H1 (cell line): ENCODE data around the gene COQ8B. TPM values are rescaled to one million over a fixed set of nuclear protein-coding genes. Genes with fewer than 3 reads are reported as not detected.

Experiments used
- CTCF ChIA-PET: fragments of 300-600 bp; sonication (Branson Sonifier 250); formaldehyde crosslinking; loops from one replicate; lab custom pipeline; 2021; ENCODE audit not compliant: partially characterized antibody; lab: Charles Lee
- POLR2A ChIA-PET: fragments of 300-600 bp; sonication (Branson Sonifier 250); formaldehyde crosslinking; loops from one replicate; lab custom pipeline; 2021; ENCODE audit warnings: inconsistent platforms; ENCODE audit not compliant: partially characterized antibody; lab: Charles Lee
- DNase-seq, 2 experiments: peaks; one replicate each; pipeline versions ENCODE4 v3.0.0 to v3.0.0-alpha.2; 2010 to 2022; ENCODE audit warnings: low spot score in 2 of 2, low read depth in 1 of 2, mixed read lengths in 1 of 2
- FAIRE-seq: peaks from 2 replicates; lab custom pipeline; 2011; peaks lifted over from hg19 to GRCh38; lab: Jason Lieb, UNC
- H2AFZ ChIP-seq: 2 replicates; pipeline ENCODE4 v1.8.1; 2012; ENCODE audit warnings: low read length, inconsistent platforms
- H2AK5ac ChIP-seq: 2 replicates; pipeline ENCODE4 v1.6.1; 2013; ENCODE audit warnings: low read depth, low read length
- H2BK120ac ChIP-seq: replicated peaks from 2 replicates; pipeline ENCODE3; 2013; ENCODE audit warnings: low read depth, low read length, inconsistent platforms
- H2BK12ac ChIP-seq: 2 replicates; pipeline ENCODE4 v1.6.1; 2013; ENCODE audit warnings: low read depth, low read length
- H2BK15ac ChIP-seq: 2 replicates; pipeline ENCODE4 v1.6.1; 2013; ENCODE audit warnings: low read length
- H2BK20ac ChIP-seq: 2 replicates; pipeline ENCODE4 v1.6.1; 2013; ENCODE audit warnings: low read length
- H2BK5ac ChIP-seq: 2 replicates; pipeline ENCODE4 v1.6.1; 2013; ENCODE audit warnings: low read depth, low read length
- H3K14ac ChIP-seq: 2 replicates; pipeline ENCODE4 v1.6.1; 2013; ENCODE audit warnings: inconsistent platforms; ENCODE audit not compliant: insufficient read length
- H3K18ac ChIP-seq: 2 replicates; pipeline ENCODE4 v1.6.1; 2013; ENCODE audit warnings: low read length; ENCODE audit errors: extremely low read depth
- H3K23ac ChIP-seq: 2 replicates; pipeline ENCODE4 v1.6.1; 2013; ENCODE audit warnings: inconsistent platforms; ENCODE audit not compliant: insufficient read length
- H3K23me2 ChIP-seq: 2 replicates; pipeline ENCODE4 v1.6.1; 2013; ENCODE audit warnings: low read depth, low read length
- H3K27ac ChIP-seq: 2 replicates; pipeline ENCODE4 v1.6.1; 2011; ENCODE audit warnings: low read depth, low read length, inconsistent platforms
- H3K27me3 ChIP-seq, 4 experiments: replicated peaks in 1 of 4; 1 replicate in 1 of 4; 2 replicates in 3 of 4; pipeline versions ENCODE4 v1.6.1 to v1.8.1; 2011 to 2013; ENCODE audit warnings: low read length in 3 of 4, mild to moderate bottlenecking in 3 of 4, inconsistent platforms in 2 of 4, mixed read lengths in 2 of 4, moderate library complexity in 1 of 4; ENCODE audit not compliant: control insufficient read depth in 3 of 4, insufficient read depth in 3 of 4; ENCODE audit errors: extremely low read depth in 1 of 4
- H3K36me3 ChIP-seq, 4 experiments: 2 replicates each; pipeline versions ENCODE4 v1.6.1 to v1.8.1; 2011 to 2013; ENCODE audit warnings: mild to moderate bottlenecking in 4 of 4, low read length in 3 of 4, moderate library complexity in 2 of 4, control low read depth in 1 of 4, inconsistent platforms in 1 of 4; ENCODE audit not compliant: insufficient read depth in 4 of 4, control insufficient read depth in 2 of 4
- H3K4ac ChIP-seq: replicated peaks from 2 replicates; pipeline ENCODE3; 2013; ENCODE audit warnings: low read length, low read depth, mixed read lengths, inconsistent platforms; ENCODE audit not compliant: insufficient read length
- H3K4me1 ChIP-seq, 4 experiments: replicated peaks in 1 of 4; 1 replicate in 1 of 4; 2 replicates in 3 of 4; pipeline versions ENCODE4 v1.6.1 to v1.8.1; 2011 to 2013; ENCODE audit warnings: low read length in 3 of 4, inconsistent platforms in 2 of 4, mixed read lengths in 1 of 4; ENCODE audit not compliant: insufficient read depth in 4 of 4, control insufficient read depth in 3 of 4
- H3K4me2 ChIP-seq, 2 experiments: 2 replicates each; pipeline versions ENCODE4 v1.6.1 to v1.8.1; 2011 to 2013; ENCODE audit warnings: low read depth in 2 of 2, low read length in 2 of 2, control low read depth in 1 of 2, inconsistent platforms in 1 of 2, mild to moderate bottlenecking in 1 of 2; ENCODE audit not compliant: insufficient read depth in 1 of 2
- H3K4me3 ChIP-seq, 4 experiments: fragments of 200-600, 300-600 bp in 1 of 4; sonication (generic), shearing (Covaris generic), sonication (Bioruptor Twin) in 1 of 4; 2 replicates each; pipeline versions ENCODE4 v1.5.1 to v1.8.1; 2011 to 2016; ENCODE audit warnings: low read length in 4 of 4, low read depth in 3 of 4, control low read depth in 2 of 4, inconsistent platforms in 2 of 4, mild to moderate bottlenecking in 2 of 4, mixed read lengths in 1 of 4, moderate library complexity in 1 of 4; ENCODE audit not compliant: insufficient read depth in 2 of 4; ENCODE audit errors: extremely low read depth in 1 of 4
- H3K56ac ChIP-seq: replicated peaks from 2 replicates; pipeline ENCODE3; 2013; ENCODE audit warnings: low read depth, mild to moderate bottlenecking, mixed read lengths, low read length, inconsistent platforms; ENCODE audit not compliant: insufficient read length
- H3K79me1 ChIP-seq: 2 replicates; pipeline ENCODE4 v1.6.1; 2013; ENCODE audit warnings: low read depth, low read length, control low read depth
- H3K79me2 ChIP-seq, 2 experiments: 2 replicates each; pipeline versions ENCODE4 v1.6.1 to v1.8.1; 2012 to 2013; ENCODE audit warnings: low read length in 2 of 2, mild to moderate bottlenecking in 2 of 2, inconsistent platforms in 1 of 2; ENCODE audit not compliant: insufficient read depth in 2 of 2, control insufficient read depth in 1 of 2
- H3K9ac ChIP-seq, 4 experiments: replicated peaks in 1 of 4; 1 replicate in 1 of 4; 2 replicates in 3 of 4; pipeline versions ENCODE4 v1.6.1 to v1.8.1; 2011 to 2013; ENCODE audit warnings: low read depth in 3 of 4, low read length in 3 of 4, control low read depth in 2 of 4, mild to moderate bottlenecking in 2 of 4, moderate library complexity in 2 of 4, inconsistent platforms in 1 of 4; ENCODE audit errors: extremely low read depth in 1 of 4
- H3K9me3 ChIP-seq, 2 experiments: 2 replicates each; pipeline versions ENCODE4 v1.6.1 to v1.8.1; 2012 to 2013; ENCODE audit warnings: mild to moderate bottlenecking in 2 of 2, moderate library complexity in 2 of 2, control low read depth in 1 of 2, inconsistent platforms in 1 of 2, low read depth in 1 of 2, low read length in 1 of 2, mixed read lengths in 1 of 2; ENCODE audit not compliant: insufficient read depth in 2 of 2
- H4K20me1 ChIP-seq, 2 experiments: replicated peaks in 1 of 2; 2 replicates each; pipeline versions ENCODE3 to v1.8.1; 2011 to 2013; ENCODE audit warnings: inconsistent platforms in 2 of 2, low read length in 2 of 2, mild to moderate bottlenecking in 1 of 2; ENCODE audit not compliant: insufficient read depth in 2 of 2, control insufficient read depth in 1 of 2
- H4K5ac ChIP-seq: 2 replicates; pipeline ENCODE4 v1.6.1; 2013; ENCODE audit warnings: low read length, low read depth, mixed read lengths, inconsistent platforms; ENCODE audit not compliant: insufficient read length
- H4K8ac ChIP-seq: 2 replicates; pipeline ENCODE4 v1.8.0; 2013; ENCODE audit warnings: mild to moderate bottlenecking, moderate library complexity, low read length, inconsistent platforms; ENCODE audit not compliant: insufficient read depth; ENCODE audit errors: extremely low read depth
- H4K91ac ChIP-seq: replicated peaks from 2 replicates; pipeline ENCODE3; 2013; ENCODE audit warnings: low read length, mixed read lengths, inconsistent platforms; ENCODE audit not compliant: insufficient read length
- CHD2 ChIP-seq: IDR thresholded peaks from 2 replicates; pipeline ENCODE4 v1.6.1; 2012; ENCODE audit warnings: low read length, improper control_type of control experiment
- EZH2 ChIP-seq: fragments of 200-600 bp; sonication (generic); IDR thresholded peaks from 2 replicates; pipeline ENCODE4 v1.7.1; 2012; ENCODE audit warnings: low read depth, mild to moderate bottlenecking, moderate library complexity, low read length, inconsistent platforms; ENCODE audit not compliant: severe bottlenecking
- KDM4A ChIP-seq: IDR thresholded peaks from one replicate; pipeline ENCODE4 v1.7.1; 2012; ENCODE audit warnings: low read depth, mild to moderate bottlenecking, moderate library complexity, low read length, inconsistent platforms; ENCODE audit not compliant: severe bottlenecking
- PHF8 ChIP-seq: fragments of 200-600 bp; sonication (generic); conservative IDR thresholded peaks from 2 replicates; pipeline ENCODE4 v1.7.1; 2012; ENCODE audit warnings: low read depth, mild to moderate bottlenecking, inconsistent platforms, low read length, moderate library complexity
- RAD21 ChIP-seq, 2 experiments: IDR thresholded peaks in 1 of 2; conservative IDR thresholded peaks in 1 of 2; 2 replicates each; pipeline ENCODE4 v1.6.1; 2011; ENCODE audit warnings: low read depth in 2 of 2, low read length in 2 of 2, improper control_type of control experiment in 1 of 2, inconsistent platforms in 1 of 2, mild to moderate bottlenecking in 1 of 2, moderate library complexity in 1 of 2
- RNF2 ChIP-seq: fragments of 200-900, 300-1000 bp; sonication (generic); IDR thresholded peaks from 2 replicates; pipeline ENCODE4 v1.7.1; 2016; ENCODE audit warnings: borderline replicate concordance, low read depth, mild to moderate bottlenecking, antibody characterized with exemption, low read length; ENCODE audit not compliant: poor library complexity, severe bottlenecking; ENCODE audit errors: missing control alignments
- SP1 ChIP-seq: IDR thresholded peaks from 2 replicates; pipeline ENCODE4 v1.6.1; 2011; ENCODE audit warnings: low read depth, low read length
- SUZ12 ChIP-seq: fragments of 200-600 bp; sonication (generic); IDR thresholded peaks from 2 replicates; pipeline ENCODE4 v1.6.1; 2012; ENCODE audit warnings: mild to moderate bottlenecking, inconsistent platforms, low read length, moderate library complexity, mixed read lengths
- WGBS, 2 experiments: shearing (Covaris generic) in 1 of 2; methylation state at CpG; one replicate each; pipeline versions ENCODE4 v1.1.6 to v1.1.7; 2013 to 2015; ENCODE audit warnings: low lambda C conversion rate in 2 of 2, mixed read lengths in 2 of 2, inconsistent platforms in 1 of 2, low coverage in 1 of 2, missing lambda C conversion rate in 1 of 2; ENCODE audit not compliant: insufficient replicate concordance in 2 of 2, insufficient coverage in 1 of 2, insufficient read length in 1 of 2; ENCODE audit errors: extremely low coverage in 1 of 2, missing lambda C conversion rate in 1 of 2; 5-methylcytosine and 5-hydroxymethylcytosine counted together
- polyA plus RNA-seq, 7 experiments: library from polyadenylated mRNA; depleted of rRNA in 3 of 7; stranded (reverse) in 5 of 7; unstranded in 2 of 7; fragments of >200 nt in 5 of 7; fragments of 200-250 nt in 2 of 7; gene quantifications; 1 replicate in 5 of 7; 2 replicates in 1 of 7; 4 replicates in 1 of 7; pipeline versions ENCODE4 v1.2.1 to v1.2.3, GENCODE V29; 2011 to 2013; ENCODE audit warnings: missing spikeins in 2 of 7, mixed read lengths in 2 of 7
- total RNA-seq: library from RNA; stranded (reverse); fragmentation: NEBNext Ultra II Directional; extraction: Animal tissue kit (Norgen Biotek cat#: 25700); gene quantifications from 2 replicates; pipeline ENCODE4 v1.2.1, GENCODE V29; 2021
- TF ChIP-seq, protein P1 (sequence below): IDR thresholded peaks from 2 replicates; pipeline ENCODE4 v1.6.1; 2011; ENCODE audit warnings: low read depth, mild to moderate bottlenecking, low read length; ENCODE audit not compliant: insufficient read depth

The COQ8B gene
- total and polyA plus RNA-seq, 2 of the 8 experiments (the other 6 are each of a cell fraction or from before 2014, with no cell fraction given) = 41.7 to 46.1 TPM

GRCh38 chr19:40662925-40663694 lies 53.6 kb downstream of the COQ8B start:
- CTCF ChIA-PET = interaction anchor here (0.6 to 4.2 kb wide), 31 partner anchors 8 to 656 kb away, joined by 3 to 23 read pairs (median 3); partner anchors contain the start of genes ACTMAP and EGLN2
- peaks cover 0 to 6% (median 2%) of the 10 kb centered on the region in 4 experiments; a peak in 1 of 8 replicates for H3K36me3 ChIP-seq
- H3K56ac ChIP-seq = peak overlapping the region; percentile 90
- no peak overlapping the region for H2BK12ac ChIP-seq
- H2BK120ac ChIP-seq = no peak overlapping the region
- peak overlapping the region; percentile 59 for H4K8ac ChIP-seq
- no peaks in the 10 kb centered on the region for H3K79me2 ChIP-seq
- H2AK5ac ChIP-seq = no peak overlapping the region
- H2BK20ac ChIP-seq = no peak overlapping the region
- FAIRE-seq (no peak), DNase-seq (peak; percentile 70 to 98)
- POLR2A ChIA-PET = interaction anchor here (0.6 to 2.6 kb wide), 20 partner anchors 10 to 601 kb away, joined by 3 to 13 read pairs (median 4); partner anchors contain the start of genes ACTMAP, COQ8B, EGLN2 and HNRNPUL1
- peak overlapping the region in 2 of 4 experiments; percentile 28 to 43; a peak in 6 of 7 replicates for H3K9ac ChIP-seq
- peaks cover 0 to 4% (median 3%) of the 10 kb centered on the region in 4 experiments; a peak in 5 of 7 replicates for H3K4me1 ChIP-seq
- H3K4me3 ChIP-seq = peak overlapping the region; percentile 35 to 74 (median 60)
- H3K4ac ChIP-seq = peak overlapping the region; percentile 91
- no peaks in the 10 kb centered on the region; the same call in 1 of the 2 replicates for H3K23me2 ChIP-seq
- H2BK15ac ChIP-seq = peak overlapping the region; percentile 92; the same call in 1 of the 2 replicates
- no peaks in the 10 kb centered on the region for H3K27me3 ChIP-seq
- H4K91ac ChIP-seq = peak overlapping the region; percentile 98
- H4K5ac ChIP-seq = peak overlapping the region; percentile 20
- H3K27ac ChIP-seq = no peak overlapping the region; the same call in 1 of the 2 replicates
- H3K23ac ChIP-seq = no peak overlapping the region
- WGBS, 2 experiments = 1% methylated on average over 32 of the region's 60 CpGs; no CpG with 5 or more reads in 1 of the 2 experiments
- H4K20me1 ChIP-seq = no peaks in the 10 kb centered on the region
- H2AFZ ChIP-seq = peak overlapping the region; percentile 62
- H3K79me1 ChIP-seq = no peaks in the 10 kb centered on the region; the same call in 1 of the 2 replicates
- peak overlapping the region; percentile 64 to 98 for H3K4me2 ChIP-seq
- H3K14ac ChIP-seq = no peak overlapping the region
- H2BK5ac ChIP-seq = 0 out of 2 replicates have a peak overlapping the region, but pooled peaks have one; percentile 52
- H3K9me3 ChIP-seq = no peaks in the 10 kb centered on the region
- peak overlapping the region; percentile 79 for H3K18ac ChIP-seq
- TF ChIP-seq PHF8 (peak; percentile 50), RAD21 (IDR thresholded peaks at IDR 0.05 in 1 of 2, conservative IDR thresholded peaks at IDR 0.05 in 1 of 2; ENCODE audit: low read depth in 2 of 2, low read length in 2 of 2) (peak; percentile 92 to 97), SUZ12 (no peak), CHD2 (no peak; the same call in 1 of the 2 replicates), KDM4A (peak; percentile 62), EZH2 (no peak), RNF2 (no peak), SP1 (no peak)
- TF ChIP-seq, protein P1, sequence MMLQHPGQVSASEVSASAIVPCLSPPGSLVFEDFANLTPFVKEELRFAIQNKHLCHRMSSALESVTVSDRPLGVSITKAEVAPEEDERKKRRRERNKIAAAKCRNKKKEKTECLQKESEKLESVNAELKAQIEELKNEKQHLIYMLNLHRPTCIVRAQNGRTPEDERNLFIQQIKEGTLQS = peak; percentile 91
